ENCODE results near the gene CDCA7. TPM values are rescaled to one million over a fixed set of nuclear protein-coding genes. Genes with fewer than 3 reads are reported as not detected.

The CDCA7 gene
- total and polyA plus RNA-seq, 2 donors (not counting 3 experiments of a cell fraction or from before 2014, with no cell fraction given), result 14.9 to 29.7 TPM

GRCh38 chr2:173412628-173413027 lies 58.0 kb downstream of the CDCA7 start:
- Histone ChIP-seq H3K79me2 (ENCODE audit: control insufficient read depth, insufficient read depth, low read length) (no peaks in the 10 kb centered on the region), H3K27ac (ENCODE audit: insufficient read depth, low read depth, low read length) (no peak overlapping the region), H3K4me3 (replicated peaks in 1 of 3; ENCODE audit: insufficient read depth in 1 of 3, low read depth in 1 of 3, low read length in 3 of 3) (no peak overlapping the region), H3K27me3 (ENCODE audit: control insufficient read depth in 2 of 2, insufficient read depth in 2 of 2, low read length in 2 of 2) (peaks cover 0 to 9% of the 10 kb centered on the region in 2 experiments), H3K4me2 (ENCODE audit: insufficient read depth, low read length) (no peak overlapping the region), H3K9ac (replicated peaks; ENCODE audit: extremely low read depth, insufficient read depth, low read length) (no peak overlapping the region), H3K9me1 (replicated peaks; ENCODE audit: control insufficient read depth, extremely low read depth, insufficient read depth, low read length) (no peaks in the 10 kb centered on the region), H3K36me3 (ENCODE audit: control insufficient read depth in 2 of 2, extremely low read depth in 1 of 2, insufficient read depth in 2 of 2, low read length in 2 of 2) (no peaks in the 10 kb centered on the region), H3K9me3 (replicated peaks; ENCODE audit: control insufficient read depth, insufficient read depth, low read length) (no peaks in the 10 kb centered on the region), H4K20me1 (replicated peaks; ENCODE audit: control insufficient read depth, extremely low read depth, insufficient read depth, low read length) (no peaks in the 10 kb centered on the region), H2AFZ (ENCODE audit: low read depth, low read length) (no peak overlapping the region), H3K4me1 (ENCODE audit: control insufficient read depth, extremely low read depth, insufficient read depth, low read length) (no peaks in the 10 kb centered on the region)
- intact Hi-C loops (cut with micrococcal nuclease) (no loop called here), dilution Hi-C loops (cut with MboI; ENCODE audit: extremely low pct_ligation_motif_present, low sequenced_read_pairs) (no loop called here)
- ChIA-PET POLR2A (no interaction called here), CTCF (interaction anchor here (0.9 to 1.8 kb wide), 3 partner anchors 10 to 333 kb away, joined by 3 to 14 read pairs (median 4); no protein-coding TSS in a partner anchor)
- BruUV-seq (replicated peaks), result no TSS peak
- no peak for FAIRE-seq
- no peak for DNase-seq (ENCODE audit: low read depth, low spot score)
- TF ChIP-seq POLR2AphosphoS5 (IDR thresholded peaks at IDR 0.05; ENCODE audit: insufficient read depth, low read depth, low read length), result no peak
- no peak for TF ChIP-seq FOS (IDR thresholded peaks at IDR 0.05; ENCODE audit: borderline replicate concordance, insufficient read depth, low read length)
- no peak for TF ChIP-seq GATA2 (IDR thresholded peaks at IDR 0.05; ENCODE audit: insufficient read depth, insufficient read length, low read depth, low read length)
- no peak for TF ChIP-seq CTCF (IDR thresholded peaks at IDR 0.05; ENCODE audit: extremely low read depth in 1 of 2, insufficient read depth in 1 of 2, low read depth in 1 of 2, low read length in 2 of 2)
- TF ChIP-seq MAX (IDR thresholded peaks at IDR 0.05; ENCODE audit: insufficient read depth, insufficient read length), result no peak
- no peak for TF ChIP-seq MYC (IDR thresholded peaks at IDR 0.05; ENCODE audit: low read depth, low read length)
- no peak for TF ChIP-seq POLR2A (IDR thresholded peaks at IDR 0.05; ENCODE audit: low read depth, low read length)
- no peak for TF ChIP-seq EZH2 (IDR thresholded peaks at IDR 0.05; ENCODE audit: borderline replicate concordance, low read depth, low read length, severe bottlenecking)
- no peak for TF ChIP-seq JUN (IDR thresholded peaks at IDR 0.05; ENCODE audit: borderline replicate concordance, insufficient read depth, insufficient read length, low read depth)

Measured in endothelial cell of umbilical vein (primary cell).